Inflammatory macrophage (primary cell): ENCODE measurements around the gene DPPA5.
"Not testable (repeated sequence)": the region's sequence is repeated elsewhere in the genome, so short reads cannot be mapped to it uniquely, and the experiment has no call there.

Source experiments
- DNase-seq, 2 donors: peaks; one replicate each; pipeline ENCODE4 v3.0.0-alpha.2; 2020 to 2022
- total RNA-seq, 18 experiments: gene quantifications; one replicate each; lab custom pipeline; 2026; ENCODE audit warnings: mixed read lengths in 6 of 18, inconsistent platforms in 2 of 18; lab: John Stamatoyannopoulos, UW

Gene DPPA5, protein sequence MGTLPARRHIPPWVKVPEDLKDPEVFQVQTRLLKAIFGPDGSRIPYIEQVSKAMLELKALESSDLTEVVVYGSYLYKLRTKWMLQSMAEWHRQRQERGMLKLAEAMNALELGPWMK
- 0 reads per million in 18 experiments for total RNA-seq

GRCh38 chr6:73353636-73354593, at the start of gene DPPA5:
Gene DPPA5 (minus strand): TSS chr6:73354276. CDS start chr6:73354225, 51 bp downstream.
- DNase-seq: no peak

- no peak for DNase-seq
Measured at GRCh38 chr6:73400656-73401055, 46.6 kb upstream of the DPPA5 start.

GRCh38 chr6:73395875-73396274, 41.8 kb upstream of the DPPA5 start:
- DNase-seq: no peak

GRCh38 chr6:73394577-73395354, 40.7 kb upstream of the DPPA5 start, which contains the start of gene DDX43:
Gene DDX43 (plus strand): TSS chr6:73394828. CDS start chr6:73394906, 78 bp downstream.
- peak; percentile 43 to 44 for DNase-seq

- DNase-seq: no peak
Measured at GRCh38 chr6:73393278-73393677, 39.2 kb upstream of the DPPA5 start.

DNA sequence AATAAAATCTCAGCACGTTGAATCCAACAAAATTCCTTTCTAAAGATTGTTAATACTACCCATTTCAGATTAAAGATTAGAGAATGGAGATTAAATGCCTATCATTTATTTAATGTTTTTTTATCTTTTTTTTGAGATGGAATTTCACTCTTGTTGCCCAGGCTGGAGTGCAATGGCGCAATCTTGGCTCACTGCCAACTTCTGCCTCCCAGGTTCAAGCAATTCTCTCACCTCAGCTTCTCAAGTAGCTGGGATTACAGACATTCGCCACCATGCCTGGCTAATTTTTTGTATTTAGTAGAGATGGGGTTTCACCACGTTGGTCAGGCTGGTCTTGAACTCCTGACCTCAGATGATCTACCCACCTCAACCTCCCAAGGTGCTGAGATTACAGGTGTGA, 38.1 kb upstream of the DPPA5 start:
- DNase-seq: not testable (repeated sequence)

- no peak for DNase-seq
Measured at GRCh38 chr6:73391675-73392074, 37.6 kb upstream of the DPPA5 start.

DNA sequence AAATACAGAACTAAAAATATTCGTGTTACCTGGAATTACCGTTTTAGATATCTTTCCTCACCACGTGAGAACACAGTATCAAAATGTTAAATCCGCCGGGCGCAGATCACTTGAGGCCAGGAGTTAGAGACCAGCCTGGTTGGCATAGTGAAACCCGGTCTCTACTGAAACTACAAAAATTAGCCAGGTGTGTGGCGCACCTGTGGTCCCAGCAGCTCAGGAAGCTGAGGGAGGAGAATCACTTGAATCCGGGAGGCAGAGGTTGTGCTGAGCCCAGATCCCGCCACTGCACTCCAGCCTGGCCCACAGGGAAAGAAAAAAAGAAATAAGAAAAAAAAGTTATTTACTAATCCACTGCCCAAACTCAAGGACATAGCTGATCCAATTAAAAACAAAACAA, 35.8 kb upstream of the DPPA5 start:
- no peak for DNase-seq

DNA sequence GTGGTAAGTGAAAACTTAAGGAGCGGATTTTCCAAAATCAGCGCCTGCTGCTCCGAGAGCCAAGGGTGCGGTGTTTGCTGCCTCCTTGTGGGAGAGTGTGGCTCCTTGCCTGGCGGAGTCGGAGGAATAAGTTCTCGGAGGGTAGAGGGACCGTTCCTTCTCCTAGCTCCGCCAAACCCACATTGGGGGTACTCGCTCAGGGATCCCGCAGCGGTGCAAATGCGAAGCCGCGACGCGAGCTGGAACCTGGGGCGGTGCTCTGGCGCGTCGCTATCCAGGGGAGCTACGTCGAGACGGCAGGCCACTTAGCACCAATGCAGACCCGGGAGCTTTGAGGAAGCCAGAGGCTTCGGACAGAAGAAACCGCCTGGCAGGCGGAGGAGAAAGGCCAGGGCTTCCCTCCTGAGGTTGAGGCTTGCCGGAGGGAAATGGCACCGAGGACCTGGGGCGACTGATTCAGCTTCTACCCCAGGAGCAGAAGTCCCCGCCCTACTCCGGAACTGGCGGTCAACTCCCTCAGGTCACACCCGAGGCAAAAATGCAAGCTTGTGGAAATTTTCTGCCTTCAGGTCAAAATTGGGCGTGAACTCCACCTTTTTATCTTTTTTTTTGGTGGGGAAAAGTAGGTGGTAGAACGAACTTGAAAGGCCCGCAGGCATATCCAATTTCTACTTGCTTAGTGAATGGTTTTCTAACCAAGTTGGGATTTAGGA, 34.9 kb upstream of the DPPA5 start:
- DNase-seq: peak; percentile 60 to 73

GRCh38 chr6:73388433-73388799, 34.3 kb upstream of the DPPA5 start:
- no peak for DNase-seq

- DNase-seq: no peak
Measured at GRCh38 chr6:73382462-73383113, 28.5 kb upstream of the DPPA5 start.

- DNase-seq: not testable (repeated sequence)
Measured at GRCh38 chr6:73381531-73381930, 27.5 kb upstream of the DPPA5 start.

- DNase-seq: no peak
Measured at GRCh38 chr6:73377225-73377624, 23.1 kb upstream of the DPPA5 start.

DNA sequence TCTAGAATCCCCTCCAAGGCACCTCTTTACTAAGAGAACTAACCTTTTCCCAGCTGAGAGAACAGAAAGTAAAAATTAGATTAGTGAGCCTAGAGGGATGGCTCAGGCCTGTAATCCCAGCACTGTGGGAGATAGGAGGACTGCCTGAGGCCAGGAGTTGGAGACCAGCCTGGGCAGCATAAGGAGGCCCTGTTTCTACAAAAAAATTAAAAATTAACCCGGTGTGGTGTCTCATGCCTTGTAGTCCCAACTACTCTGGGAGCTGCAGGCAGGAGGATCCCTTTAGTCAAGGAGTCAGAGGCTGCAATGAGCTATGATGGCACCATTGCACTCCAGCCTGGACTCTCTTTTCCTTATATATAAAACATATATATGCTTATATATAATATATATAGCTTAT, 21.1 kb upstream of the DPPA5 start:
- no peak for DNase-seq

DNA sequence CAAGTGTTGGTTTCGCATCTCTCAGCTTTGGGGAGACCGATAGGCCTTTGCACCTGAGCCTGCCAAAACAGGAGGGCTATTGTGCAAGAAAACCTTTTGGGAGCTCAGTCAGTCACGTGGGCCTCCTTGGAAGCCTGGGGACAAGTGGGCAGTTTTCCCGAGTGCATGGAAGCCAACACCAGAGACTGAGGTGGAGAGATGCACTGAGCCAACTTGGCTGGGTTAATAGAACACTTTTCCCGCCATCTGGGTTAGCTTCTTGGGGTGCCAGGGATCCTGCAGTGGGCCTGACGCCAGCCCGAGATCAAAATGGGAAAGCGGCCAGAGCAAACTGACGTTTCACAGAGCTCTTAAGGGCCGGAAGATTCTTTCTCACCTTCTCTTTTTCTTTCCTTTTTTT, 18.4 kb upstream of the DPPA5 start:
- DNase-seq: no peak

DNA sequence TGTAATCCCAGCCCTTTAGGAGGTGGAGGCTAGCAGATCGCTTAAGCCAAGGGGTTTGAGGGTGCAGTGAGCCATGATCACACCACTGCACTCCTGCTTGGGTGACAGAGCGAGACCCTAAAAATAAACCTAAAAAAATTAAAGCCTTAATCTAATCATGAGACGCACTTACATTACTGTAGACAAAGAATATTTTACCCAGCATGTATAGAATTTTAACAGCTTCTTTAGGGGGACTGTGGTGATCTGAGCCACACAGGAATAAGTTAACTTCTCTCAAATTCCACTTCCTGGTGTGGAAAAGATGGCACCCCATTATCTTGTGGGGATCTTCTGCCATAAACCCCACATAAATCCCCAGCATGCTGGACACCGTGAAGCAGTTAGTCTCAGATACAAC, 17.9 kb upstream of the DPPA5 start:
- DNase-seq: no peak

DNA sequence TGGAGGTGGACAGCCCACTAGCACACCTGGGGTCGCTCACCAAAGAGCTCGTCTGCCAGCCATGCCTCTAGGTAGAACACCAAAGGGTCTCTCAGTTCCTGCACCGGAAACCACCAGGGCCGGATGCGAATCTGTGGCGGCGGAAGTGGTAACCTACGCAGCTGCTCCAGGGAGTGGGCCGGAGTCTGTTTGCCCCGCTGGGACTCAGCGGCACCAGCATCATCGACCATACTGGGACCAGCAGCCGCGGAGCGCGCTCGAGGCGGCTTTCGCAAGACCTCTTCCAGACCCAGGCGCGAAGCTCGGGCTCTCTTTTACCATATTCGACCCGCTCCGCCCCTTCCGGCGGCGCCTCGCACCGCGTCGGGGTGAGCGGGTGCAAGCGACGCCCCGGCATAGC, 15.5 kb upstream of the DPPA5 start, which contains the start of gene OOEP:
OOEP (minus strand) TSS at position 335 of the 400 bp plus-strand sequence; CDS start at position 230, 105 bp downstream.
- DNase-seq: no peak

DNA sequence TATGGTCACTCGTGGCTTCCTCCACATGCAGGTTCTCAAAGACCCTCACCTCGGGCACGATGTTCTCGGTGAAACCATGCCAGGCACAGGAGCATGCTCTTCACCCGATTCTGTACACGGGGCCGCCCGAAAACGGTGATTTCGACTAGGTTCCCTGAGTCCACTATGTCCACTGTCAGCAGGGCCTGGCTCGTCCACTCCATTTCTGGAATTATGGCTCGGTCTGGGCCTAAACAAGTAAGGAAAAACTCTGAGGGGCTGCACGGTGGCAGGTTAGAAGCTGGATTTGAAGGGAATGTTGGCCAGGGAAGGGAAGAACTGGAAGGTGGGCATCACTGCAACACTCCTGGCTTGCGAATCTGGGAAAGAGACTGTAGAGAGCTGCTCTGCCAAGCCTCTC, 15.1 kb upstream of the DPPA5 start:
- no peak for DNase-seq

DNA sequence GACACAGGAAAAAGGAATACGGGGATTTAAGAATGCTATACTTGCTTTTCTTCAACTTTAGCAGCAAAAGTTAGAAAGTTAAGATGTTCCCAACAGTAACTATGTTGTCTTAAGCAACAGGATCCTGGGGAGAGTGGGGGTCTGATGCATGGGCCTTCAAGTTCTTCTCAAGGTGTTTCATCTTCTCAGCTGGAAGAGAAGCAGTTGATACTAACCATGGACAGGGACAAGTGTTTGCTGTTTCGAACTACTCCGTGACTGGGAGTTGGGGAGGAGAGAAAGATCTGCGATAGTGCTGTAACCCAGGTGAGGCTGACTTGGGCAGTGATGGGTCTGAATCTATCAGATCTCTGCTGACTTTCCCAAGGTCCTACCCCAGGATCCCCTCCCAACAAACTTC, 14.6 kb upstream of the DPPA5 start:
- DNase-seq: no peak

DNA sequence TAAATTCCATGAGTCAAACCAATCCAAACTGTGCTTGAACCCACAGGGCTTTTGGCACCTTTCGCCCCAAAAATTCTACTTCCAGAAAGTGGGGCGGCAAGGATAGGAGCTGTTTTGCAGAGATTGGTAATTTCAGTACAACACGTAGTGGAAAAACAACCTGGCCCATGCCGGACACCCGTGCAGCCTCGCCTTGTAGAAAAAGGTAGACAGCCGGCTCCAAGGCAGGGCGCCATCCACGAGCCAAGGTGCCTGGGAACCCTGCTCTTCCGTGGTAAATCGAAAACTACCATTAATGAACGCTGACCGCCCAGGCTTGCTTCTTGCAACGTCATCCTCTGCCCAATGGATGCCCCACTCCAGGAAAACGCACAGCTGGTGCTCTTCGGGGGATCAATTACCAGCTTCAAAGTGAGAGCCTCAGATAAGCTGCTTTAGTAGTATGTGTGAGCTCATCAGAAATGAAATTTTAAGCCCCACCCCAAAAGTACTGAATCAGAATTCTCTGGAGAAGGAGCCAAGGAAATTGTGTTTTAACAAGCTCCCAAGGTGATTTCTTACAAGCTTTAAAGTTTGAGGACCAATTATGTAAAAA, 13.8 kb upstream of the DPPA5 start:
- DNase-seq: no peak

- DNase-seq: no peak
Measured at GRCh38 chr6:73364549-73364948, 10.5 kb upstream of the DPPA5 start.
